ENCODE measurements around the gene HMGCS2.

HMGCS2 gene

DNA sequence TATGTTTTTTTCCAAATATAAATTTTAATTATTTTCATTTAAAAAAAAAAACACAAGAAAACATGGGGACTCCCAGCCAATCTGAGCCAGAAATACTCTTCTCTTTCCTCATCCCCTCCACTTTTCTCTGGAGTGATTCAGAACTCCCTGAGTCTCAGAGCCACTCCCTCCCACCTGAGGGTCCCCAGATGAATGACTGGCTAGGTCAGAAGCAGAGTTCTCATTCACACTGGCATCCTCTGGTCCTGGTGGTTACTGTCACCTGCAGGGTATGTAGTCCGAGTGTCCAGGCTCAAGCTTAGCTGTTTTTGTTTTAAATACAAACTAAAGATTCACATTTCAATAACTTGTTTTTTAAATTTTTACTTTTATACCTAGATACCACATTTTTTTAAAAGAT lies 6.3 kb downstream of the HMGCS2 start:
- H3F3A ChIP-seq (ENCODE audit: insufficient read depth) = no peaks in the 10 kb centered on the region
- H3K9ac ChIP-seq (ENCODE audit: low read length) = no peak overlapping the region
- no peak overlapping the region for H3K4me3 ChIP-seq (ENCODE audit: insufficient read depth, low read length, poor library complexity, severe bottlenecking)
- no peak overlapping the region for H3K27ac ChIP-seq (ENCODE audit: low read depth, low read length)
- no peaks in the 10 kb centered on the region for H3K27me3 ChIP-seq (ENCODE audit: low read length)
- no peaks in the 10 kb centered on the region for H3K79me2 ChIP-seq (ENCODE audit: insufficient read depth, low read length)
- no peaks in the 10 kb centered on the region for H3K36me3 ChIP-seq (ENCODE audit: low read length)
- no peaks in the 10 kb centered on the region for H3K9me2 ChIP-seq (replicated peaks; ENCODE audit: insufficient read depth, low read length)
- no peaks in the 10 kb centered on the region for H4K20me1 ChIP-seq (ENCODE audit: low read depth, low read length)
- H3K4me2 ChIP-seq (ENCODE audit: low read depth, low read length, poor library complexity, severe bottlenecking) = no peak overlapping the region
- H2AFZ ChIP-seq (ENCODE audit: low read depth, low read length, severe bottlenecking) = no peak overlapping the region
- no peaks in the 10 kb centered on the region for H3K9me3 ChIP-seq (ENCODE audit: insufficient read depth, low read length)
- no peak for TF ChIP-seq EZH2phosphoT487 (conservative IDR thresholded peaks at IDR 0.05; ENCODE audit: low read length)
- TF ChIP-seq CTCF (IDR thresholded peaks at IDR 0.05; ENCODE audit: insufficient read depth, low read length, poor library complexity, severe bottlenecking) = no peak

- no peaks in the 10 kb centered on the region for H3K36me3 ChIP-seq (ENCODE audit: low read length)
- H3K9me3 ChIP-seq (ENCODE audit: insufficient read depth, low read length) = no peaks in the 10 kb centered on the region
These were observed 10.1 kb downstream of the HMGCS2 start for GRCh38 chr1:119758584-119758983.

GRCh38 chr1:119752592-119752991 lies 16.1 kb downstream of the HMGCS2 start:
- H3K27ac ChIP-seq (ENCODE audit: low read depth, low read length) = no peak overlapping the region
- H3K79me2 ChIP-seq (ENCODE audit: insufficient read depth, low read length) = no peaks in the 10 kb centered on the region
- no peaks in the 10 kb centered on the region for H3K36me3 ChIP-seq (ENCODE audit: low read length)
- H3K9me2 ChIP-seq (replicated peaks; ENCODE audit: insufficient read depth, low read length) = no peaks in the 10 kb centered on the region
- no peaks in the 10 kb centered on the region for H3K9me3 ChIP-seq (ENCODE audit: insufficient read depth, low read length)
- TF ChIP-seq CTCF (IDR thresholded peaks at IDR 0.05; ENCODE audit: insufficient read depth, low read length, poor library complexity, severe bottlenecking) (no peak), EZH2phosphoT487 (conservative IDR thresholded peaks at IDR 0.05; ENCODE audit: low read length) (no peak)
- no peak overlapping the region for H3K4me2 ChIP-seq (ENCODE audit: low read depth, low read length, poor library complexity, severe bottlenecking)
- H3K27me3 ChIP-seq (ENCODE audit: low read length) = no peaks in the 10 kb centered on the region
- no peaks in the 10 kb centered on the region for H4K20me1 ChIP-seq (ENCODE audit: low read depth, low read length)
- no peak overlapping the region for H2AFZ ChIP-seq (ENCODE audit: low read depth, low read length, severe bottlenecking)
- H3F3A ChIP-seq (ENCODE audit: insufficient read depth) = no peaks in the 10 kb centered on the region
- H3K4me3 ChIP-seq (ENCODE audit: insufficient read depth, low read length, poor library complexity, severe bottlenecking) = no peak overlapping the region
- H3K9ac ChIP-seq (ENCODE audit: low read length) = no peak overlapping the region

More at GRCh38 chr1:119758584-119758983, 10.1 kb downstream of the HMGCS2 start:
- Histone ChIP-seq H3K4me2 (ENCODE audit: low read depth, low read length, poor library complexity, severe bottlenecking) (no peak overlapping the region), H3K27me3 (ENCODE audit: low read length) (no peaks in the 10 kb centered on the region), H3K27ac (ENCODE audit: low read depth, low read length) (no peak overlapping the region), H3K9ac (ENCODE audit: low read length) (no peak overlapping the region), H3F3A (ENCODE audit: insufficient read depth) (no peaks in the 10 kb centered on the region), H4K20me1 (ENCODE audit: low read depth, low read length) (no peaks in the 10 kb centered on the region), H3K9me2 (replicated peaks; ENCODE audit: insufficient read depth, low read length) (no peaks in the 10 kb centered on the region), H3K4me3 (ENCODE audit: insufficient read depth, low read length, poor library complexity, severe bottlenecking) (no peak overlapping the region), H2AFZ (ENCODE audit: low read depth, low read length, severe bottlenecking) (no peak overlapping the region), H3K79me2 (ENCODE audit: insufficient read depth, low read length) (no peaks in the 10 kb centered on the region)
- TF ChIP-seq CTCF (IDR thresholded peaks at IDR 0.05; ENCODE audit: insufficient read depth, low read length, poor library complexity, severe bottlenecking) (no peak), EZH2phosphoT487 (conservative IDR thresholded peaks at IDR 0.05; ENCODE audit: low read length) (no peak)
